ENCODE results near the gene ATP6V0A1. TPM values are rescaled to one million over a fixed set of nuclear protein-coding genes. Genes with fewer than 3 reads are reported as not detected.
"Not testable (repeated sequence)": the region's sequence is repeated elsewhere in the genome, so short reads cannot be mapped to it uniquely, and the experiment has no call there.

ATP6V0A1 gene
- polyA plus RNA-seq, 1 donor = 27.6 TPM

DNA sequence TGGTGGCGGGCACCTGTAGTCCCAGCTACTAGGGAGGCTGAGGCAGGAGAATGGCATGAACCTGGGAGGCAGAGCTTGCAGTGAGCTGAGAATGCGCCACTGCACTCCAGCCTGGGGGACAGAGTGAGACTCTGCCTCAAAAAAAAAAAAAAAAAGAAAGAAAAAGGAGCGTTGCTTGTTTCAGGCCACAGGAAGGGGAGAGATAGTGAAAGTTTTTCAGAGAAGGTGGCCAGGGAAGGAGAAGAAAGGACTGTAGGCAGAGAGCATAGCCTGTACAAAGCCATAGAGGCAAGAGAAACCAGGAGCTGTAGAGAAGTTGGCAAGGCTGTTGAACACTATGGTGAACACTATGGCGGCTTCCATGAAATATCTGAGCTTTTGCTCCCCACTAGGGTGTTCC lies 81.9 kb downstream of the ATP6V0A1 start:
- not testable (repeated sequence) for DNase-seq (ENCODE audit: low read depth)

GRCh38 chr17:42541041-42541833 lies 82.6 kb downstream of the ATP6V0A1 start:
- no peak for DNase-seq (ENCODE audit: low read depth)

GRCh38 chr17:42543190-42544079 lies 84.8 kb downstream of the ATP6V0A1 start:
- DNase-seq (ENCODE audit: low read depth) = no peak

DNA sequence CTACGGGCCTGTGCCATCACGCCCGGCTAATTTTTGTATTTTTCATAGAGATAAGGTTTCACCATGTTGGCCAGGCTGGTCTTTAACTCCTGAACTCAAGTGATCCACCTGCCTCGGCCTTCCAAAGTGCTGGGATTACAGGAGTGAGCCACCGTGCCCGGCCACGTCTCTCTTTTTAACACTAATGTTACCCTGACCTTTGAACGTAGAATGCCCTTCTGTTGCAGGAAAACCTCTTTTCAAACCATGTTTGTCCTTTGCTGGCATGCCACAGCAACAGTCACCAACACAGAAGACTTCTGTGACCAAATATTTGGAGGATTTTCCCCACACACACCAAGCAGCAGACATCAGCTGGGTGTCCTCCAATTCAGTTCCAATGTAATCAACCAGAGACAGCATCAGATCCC lies 86.2 kb downstream of the ATP6V0A1 start:
- no peak for DNase-seq (ENCODE audit: low read depth)

GRCh38 chr17:42545755-42546505 lies 87.3 kb downstream of the ATP6V0A1 start:
- DNase-seq (ENCODE audit: low read depth) = not testable (repeated sequence)

GRCh38 chr17:42547001-42547461 lies 88.4 kb downstream of the ATP6V0A1 start:
- DNase-seq (ENCODE audit: low read depth) = no peak

GRCh38 chr17:42547698-42548069 lies 89.0 kb downstream of the ATP6V0A1 start:
- no peak for DNase-seq (ENCODE audit: low read depth)

GRCh38 chr17:42548070-42548837 lies 89.6 kb downstream of the ATP6V0A1 start:
- no peak for DNase-seq (ENCODE audit: low read depth)

- DNase-seq (ENCODE audit: low read depth) = no peak
These were observed 90.5 kb downstream of the ATP6V0A1 start for GRCh38 chr17:42548993-42549755.

DNA sequence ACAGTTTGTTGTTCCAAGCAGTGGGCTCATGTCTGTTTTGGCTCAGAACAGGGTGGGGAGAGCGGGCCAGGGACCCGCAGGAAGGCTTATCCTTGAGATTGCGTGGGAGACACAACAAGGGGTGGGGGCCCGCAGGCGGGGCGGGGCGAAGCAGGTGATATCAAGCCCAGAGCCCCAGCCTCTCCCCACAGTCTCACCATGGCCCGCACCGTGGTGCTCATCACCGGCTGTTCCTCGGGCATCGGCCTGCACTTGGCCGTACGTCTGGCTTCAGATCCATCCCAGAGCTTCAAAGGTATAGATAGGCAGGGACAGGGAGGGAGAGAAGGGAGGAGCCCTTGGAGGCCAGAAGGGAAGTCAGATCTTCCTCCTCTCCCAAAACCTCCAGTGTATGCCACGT lies 94.1 kb downstream of the ATP6V0A1 start, which contains the start of gene HSD17B1:
HSD17B1 (plus strand) TSS at position 188 of the 400 bp plus-strand sequence; CDS start at position 199, 11 bp downstream.
- DNase-seq (ENCODE audit: low read depth) = not testable (repeated sequence)

GRCh38 chr17:42553161-42553818 lies 94.6 kb downstream of the ATP6V0A1 start:
- DNase-seq (ENCODE audit: low read depth) = no peak

DNA sequence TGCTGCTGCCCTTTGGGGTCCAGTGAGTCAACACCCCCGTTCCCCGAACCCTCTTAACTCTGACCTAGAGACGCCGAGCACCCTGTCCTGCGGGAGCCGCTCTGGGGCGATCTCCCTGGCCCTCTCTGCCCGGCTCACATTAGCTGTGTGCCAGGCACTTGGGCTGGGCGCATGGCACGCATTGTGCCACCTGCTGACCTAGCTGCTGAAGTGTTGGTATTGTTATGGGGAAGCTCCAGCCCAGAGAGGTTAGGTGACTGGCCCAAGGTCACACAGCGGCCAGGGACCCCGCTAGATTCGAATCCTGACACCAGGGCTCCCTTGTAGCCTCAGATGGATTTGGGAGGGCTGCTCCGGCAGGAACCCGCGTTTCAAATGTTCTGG lies 95.2 kb downstream of the ATP6V0A1 start:
- no peak for DNase-seq (ENCODE audit: low read depth)

- DNase-seq (ENCODE audit: low read depth) = no peak
These were observed 95.8 kb downstream of the ATP6V0A1 start for GRCh38 chr17:42554250-42555121.

GRCh38 chr17:42555122-42555622 lies 96.5 kb downstream of the ATP6V0A1 start:
- DNase-seq (ENCODE audit: low read depth) = no peak

DNA sequence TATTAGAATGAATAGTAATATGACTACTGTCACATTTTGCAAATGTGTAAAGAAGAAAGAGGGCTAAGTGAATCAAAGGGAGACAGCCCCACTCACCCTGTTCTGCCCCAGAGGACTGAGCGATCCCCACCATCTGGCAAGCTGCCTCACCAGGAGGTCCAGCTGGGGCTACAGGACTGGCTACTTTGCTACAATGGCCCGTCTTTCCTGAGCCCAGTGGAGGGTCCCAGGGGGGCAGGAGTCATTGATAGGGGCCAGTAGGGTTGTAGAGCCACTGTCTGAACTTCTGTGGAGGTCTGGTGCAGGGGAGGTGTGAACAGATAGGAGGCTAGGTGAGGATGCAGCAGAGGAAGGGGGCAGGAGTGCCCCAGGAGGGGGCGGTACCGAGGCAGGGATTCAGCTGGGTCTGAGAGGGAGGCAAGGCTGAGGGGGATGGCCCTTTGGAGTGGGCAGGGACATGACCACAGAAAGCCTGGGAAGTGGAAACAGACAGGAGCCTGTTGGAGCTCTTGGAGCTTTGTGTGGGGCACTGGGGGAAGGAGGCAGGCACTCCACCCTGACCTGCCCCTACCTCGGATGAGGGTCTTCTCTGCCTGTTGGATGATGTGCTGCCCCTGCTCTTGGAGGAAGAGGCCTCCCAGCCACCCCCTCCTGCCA lies 97.4 kb downstream of the ATP6V0A1 start:
- not testable (repeated sequence) for DNase-seq (ENCODE audit: low read depth)

GRCh38 chr17:42559075-42559474 lies 100.4 kb downstream of the ATP6V0A1 start:
- no peak for DNase-seq (ENCODE audit: low read depth)

DNA sequence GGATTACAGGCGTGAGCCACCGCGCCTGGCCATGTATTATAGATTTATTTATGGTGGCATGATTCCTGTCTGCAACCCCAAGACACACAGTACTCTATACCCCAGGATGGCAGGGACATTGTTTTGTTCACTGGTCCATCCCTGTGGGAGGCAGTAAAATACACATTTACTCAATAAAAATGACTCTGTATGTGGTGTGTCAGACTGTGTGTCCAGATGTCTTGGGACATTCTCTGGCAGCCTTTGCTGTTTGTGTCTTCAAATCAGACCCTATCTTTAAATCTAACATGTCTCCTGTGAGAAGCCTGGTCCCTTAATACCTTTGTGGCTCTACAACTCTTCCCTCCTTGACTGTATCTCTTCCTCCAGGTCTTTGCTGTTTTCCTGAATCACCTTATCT lies 101.6 kb downstream of the ATP6V0A1 start:
- no peak for DNase-seq (ENCODE audit: low read depth)

GRCh38 chr17:42561897-42562387 lies 103.3 kb downstream of the ATP6V0A1 start, which contains the start of gene COASY:
COASY (plus strand) TSS chr17:42562148; CDS start chr17:42562623, 475 bp downstream.
- peak; percentile 97 for DNase-seq (ENCODE audit: low read depth)

All from forelimb muscle (tissue), 1 donor.